GM12864 (cell line): ENCODE results near the gene AP5S1.
"Not testable (repeated sequence)": the region's sequence is repeated elsewhere in the genome, so short reads cannot be mapped to it uniquely, and the experiment has no call there.

ENCODE experiments used
- DNase-seq: peaks from one replicate; pipeline ENCODE4 v3.0.0-alpha.2; 2011; ENCODE audit warnings: low read depth
- H3K4me3 ChIP-seq: 2 replicates; pipeline ENCODE4 v1.5.1; 2011; ENCODE audit warnings: mild to moderate bottlenecking, low read depth, low read length, control low read depth
- CTCF ChIP-seq: IDR thresholded peaks from 2 replicates; pipeline ENCODE4 v1.5.1; 2011; ENCODE audit warnings: low read depth, mild to moderate bottlenecking, moderate library complexity, low read length, control low read depth, inconsistent platforms; ENCODE audit errors: missing control alignments

AP5S1 gene

GRCh38 chr20:3785240-3786125, 34.9 kb upstream of the AP5S1 start:
- TF ChIP-seq CTCF: no peak
- H3K4me3 ChIP-seq: peak overlapping the region; percentile 67
- no peak for DNase-seq

- peak overlapping the region; percentile 67 for H3K4me3 ChIP-seq
- TF ChIP-seq CTCF: no peak
- DNase-seq: no peak
Measured at GRCh38 chr20:3786126-3786484, 34.2 kb upstream of the AP5S1 start.

DNA sequence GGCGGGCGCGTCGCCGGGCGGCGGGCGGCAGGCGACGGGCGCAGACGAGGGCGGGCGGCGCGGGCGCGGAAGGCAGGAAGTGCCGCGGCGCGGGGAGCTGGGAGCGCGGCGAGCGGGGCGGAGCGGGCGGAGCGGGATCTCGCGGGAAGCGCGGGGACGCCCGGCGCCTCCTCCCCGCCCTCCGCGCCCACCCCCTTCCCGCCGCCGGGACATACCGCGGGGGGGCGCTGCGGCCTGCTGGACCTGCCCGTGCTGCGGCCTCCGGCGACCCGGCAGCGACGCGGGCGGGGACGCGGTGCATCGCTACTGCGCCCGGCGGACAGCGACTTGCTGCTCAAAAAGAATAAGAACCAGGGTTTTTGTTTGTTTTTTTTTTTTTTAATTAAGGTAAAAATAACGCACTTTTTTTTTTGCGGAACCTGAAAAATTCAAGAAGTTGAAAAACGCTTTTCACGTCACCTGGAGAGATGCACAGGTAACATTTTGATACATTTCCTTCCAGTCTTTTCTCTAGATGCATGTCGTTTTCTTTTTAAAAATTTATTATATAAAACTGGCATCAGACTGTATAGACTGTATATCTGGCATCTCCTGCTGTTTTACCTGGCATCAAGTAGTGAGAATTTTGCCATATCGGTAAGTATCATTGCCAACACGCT, 33.6 kb upstream of the AP5S1 start, which contains the start of gene CENPB:
TSS of gene CENPB (minus strand) at position 76 of the 659 bp plus-strand sequence. CDS start 257 bp downstream, outside the sequence.
- TF ChIP-seq CTCF: peak; percentile 67
- peak within 1 kb of the TSS; percentile 67 for H3K4me3 ChIP-seq
- DNase-seq: no peak

DNA sequence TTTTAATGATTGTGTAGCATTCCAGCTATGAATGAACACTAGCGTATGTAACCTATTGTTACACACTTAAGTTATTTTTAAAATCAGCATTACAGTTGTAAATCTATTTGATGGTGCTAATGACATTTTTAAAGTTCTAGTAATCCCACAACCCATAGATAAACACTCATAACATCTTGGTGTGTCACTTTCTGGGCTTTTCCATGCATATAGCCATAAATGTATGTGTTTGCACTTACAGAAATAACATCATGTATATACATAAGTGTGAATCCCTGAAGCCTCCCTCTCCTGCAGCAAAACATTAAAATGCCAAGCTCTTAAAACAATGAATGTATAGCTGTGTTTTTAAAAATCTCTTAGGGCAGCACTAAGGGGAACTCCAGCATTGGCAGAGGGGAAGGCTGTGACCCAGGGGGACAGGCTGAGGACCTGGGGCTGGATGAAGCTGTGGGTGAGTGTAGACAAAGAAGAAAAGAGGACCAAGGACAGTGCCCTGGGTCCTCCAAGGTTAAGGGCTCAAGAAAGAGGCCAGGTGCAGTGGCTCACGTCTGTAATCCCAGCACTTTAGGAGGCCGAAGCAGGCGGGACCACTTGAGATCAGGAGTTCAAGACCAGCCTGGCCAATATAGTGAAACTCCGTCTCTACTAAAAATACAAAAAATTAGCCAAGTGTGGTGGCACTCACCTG, 32.9 kb upstream of the AP5S1 start:
- no peak for DNase-seq
- TF ChIP-seq CTCF: no peak
- peak overlapping the region; percentile 22; the same call in 1 of the 2 replicates for H3K4me3 ChIP-seq

- no peak for TF ChIP-seq CTCF
- DNase-seq: no peak
- H3K4me3 ChIP-seq: no peak overlapping the region
Measured at GRCh38 chr20:3788685-3789155, 31.6 kb upstream of the AP5S1 start.

GRCh38 chr20:3789201-3789600, 31.1 kb upstream of the AP5S1 start:
- not testable (repeated sequence) for DNase-seq, H3K4me3 ChIP-seq

DNA sequence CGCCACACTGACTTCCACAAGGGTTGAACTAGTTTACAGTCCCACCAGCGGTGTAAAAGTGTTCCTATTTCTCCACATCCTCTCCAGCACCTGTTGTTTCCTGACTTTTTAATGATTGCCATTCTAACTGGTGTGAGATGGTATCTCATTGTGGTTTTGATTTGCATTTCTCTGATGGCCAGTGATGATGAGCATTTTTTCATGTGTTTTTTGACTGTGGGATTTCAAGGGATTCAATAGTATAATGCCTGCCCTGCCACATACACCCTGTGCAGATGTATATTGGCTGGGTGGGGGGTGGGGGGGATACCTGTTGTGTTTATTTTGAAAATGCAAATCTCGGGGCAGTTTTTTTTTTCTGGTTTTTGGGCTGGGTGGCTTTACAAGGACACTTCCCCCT, 26.2 kb upstream of the AP5S1 start:
- not testable (repeated sequence) for H3K4me3 ChIP-seq, DNase-seq
